ENCODE results near the gene SARM1.

- TF ChIP-seq YY1 (IDR thresholded peaks at IDR 0.05; ENCODE audit: low read depth) (no peak), MAX (IDR thresholded peaks at IDR 0.05) (no peak), ZBTB7A (IDR thresholded peaks at IDR 0.05; ENCODE audit: low read depth) (no peak), USF1 (IDR thresholded peaks at IDR 0.05) (no peak), TAF1 (IDR thresholded peaks at IDR 0.05; ENCODE audit: low read depth) (no peak), NFIC (IDR thresholded peaks at IDR 0.05) (no peak), RAD21 (IDR thresholded peaks at IDR 0.05; ENCODE audit: low read depth) (no peak), CEBPB (IDR thresholded peaks at IDR 0.05) (no peak), CREB1 (IDR thresholded peaks at IDR 0.05; ENCODE audit: low read depth) (no peak), EP300 (IDR thresholded peaks at IDR 0.05; ENCODE audit: borderline replicate concordance) (no peak), FOXM1 (IDR thresholded peaks at IDR 0.05; ENCODE audit: borderline replicate concordance, low read depth) (no peak), TEAD4 (IDR thresholded peaks at IDR 0.05) (no peak), REST (IDR thresholded peaks at IDR 0.05; ENCODE audit: low read depth) (no peak)
Observed at GRCh38 chr17:28327031-28327607, 44.4 kb upstream of the SARM1 start.
